Jurkat, Clone E6-1 (cell line): Measurements from ENCODE around the gene MARCHF3.
"Not testable (repeated sequence)": the region's sequence is repeated elsewhere in the genome, so short reads cannot be mapped to it uniquely, and the experiment has no call there.

Source experiments
- DNase-seq: peaks from one replicate; pipeline ENCODE4 v3.0.0-alpha.2; 2011; ENCODE audit warnings: low read depth, low spot score
- H3K4me3 ChIP-seq: 2 replicates; pipeline ENCODE4 v1.5.1; 2011; ENCODE audit warnings: mild to moderate bottlenecking, low read length, control low read depth, moderate library complexity

Gene MARCHF3

DNA sequence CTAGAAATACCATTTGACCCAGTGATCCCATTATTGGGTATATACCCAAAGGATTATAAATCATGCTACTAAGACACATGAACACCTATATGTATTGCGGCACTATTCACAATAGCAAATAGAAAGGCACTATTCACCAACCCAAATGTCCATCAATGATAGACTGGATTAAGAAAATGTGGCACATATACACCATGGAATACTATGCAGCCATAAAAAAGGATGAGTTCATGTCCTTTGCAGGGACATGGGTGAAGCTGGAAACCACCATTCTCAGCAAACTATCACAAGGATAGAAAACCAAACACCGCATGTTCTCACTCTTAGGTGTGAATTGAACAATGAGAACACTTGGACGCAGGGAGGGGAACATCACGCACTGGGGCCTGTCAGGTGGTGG is 13.6 kb downstream of the MARCHF3 start:
- H3K4me3 ChIP-seq, DNase-seq: not testable (repeated sequence)

- H3K4me3 ChIP-seq: no peak overlapping the region
- DNase-seq: no peak
These were observed 14.6 kb downstream of the MARCHF3 start for GRCh38 chr5:127015716-127016115.

GRCh38 chr5:127014573-127014972 is 15.8 kb downstream of the MARCHF3 start:
- no peak overlapping the region for H3K4me3 ChIP-seq
- no peak for DNase-seq

DNA sequence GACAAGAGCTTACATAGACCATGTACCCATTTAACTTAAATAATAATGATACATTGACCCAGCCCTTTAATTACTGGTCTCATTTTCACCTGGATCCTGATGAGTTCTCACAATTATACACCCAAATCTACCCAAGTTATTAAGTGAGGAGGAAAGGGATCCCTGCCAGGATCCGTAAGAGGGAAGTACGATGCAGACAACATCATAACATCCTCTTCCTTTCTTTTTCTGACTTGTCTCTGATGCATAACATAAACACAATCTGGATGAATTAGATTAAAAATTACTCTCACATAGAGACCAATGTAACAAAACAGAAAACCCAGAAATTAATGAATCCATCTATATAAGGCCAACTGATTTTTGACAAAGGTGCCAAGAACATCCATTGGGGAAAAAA is 17.0 kb downstream of the MARCHF3 start:
- no peak for DNase-seq
- no peak overlapping the region for H3K4me3 ChIP-seq

GRCh38 chr5:127012916-127013315 is 17.4 kb downstream of the MARCHF3 start:
- no peak overlapping the region for H3K4me3 ChIP-seq
- no peak for DNase-seq

GRCh38 chr5:127011961-127012644 is 18.3 kb downstream of the MARCHF3 start:
- no peak overlapping the region for H3K4me3 ChIP-seq
- no peak for DNase-seq

- DNase-seq: no peak
- no peak overlapping the region for H3K4me3 ChIP-seq
These were observed 19.2 kb downstream of the MARCHF3 start for GRCh38 chr5:127011153-127011552.

- DNase-seq: no peak
- no peak overlapping the region for H3K4me3 ChIP-seq
These were observed 20.0 kb downstream of the MARCHF3 start for GRCh38 chr5:127010362-127010761.

DNA sequence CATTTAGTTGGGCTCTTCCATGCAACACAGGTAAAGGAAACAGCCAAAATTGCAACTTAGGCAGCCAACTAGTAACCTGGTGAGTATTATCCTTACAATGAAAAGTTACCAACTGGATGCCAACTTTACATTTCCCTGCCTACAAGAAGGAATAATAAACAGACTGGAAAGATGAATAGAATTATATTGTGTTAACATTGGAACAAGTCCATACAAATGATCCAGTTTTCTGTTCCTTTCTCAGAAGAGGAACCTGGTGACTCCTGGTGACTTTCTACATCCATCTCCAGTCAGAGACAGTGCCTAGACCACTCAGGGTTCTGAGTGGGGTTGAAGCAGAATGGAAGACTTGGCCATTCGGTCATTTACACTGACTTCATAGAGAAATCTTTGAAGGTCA is 20.6 kb downstream of the MARCHF3 start:
- no peak for DNase-seq
- H3K4me3 ChIP-seq: no peak overlapping the region

GRCh38 chr5:127008300-127008975 is 21.9 kb downstream of the MARCHF3 start:
- no peak for DNase-seq
- no peak overlapping the region for H3K4me3 ChIP-seq

DNA sequence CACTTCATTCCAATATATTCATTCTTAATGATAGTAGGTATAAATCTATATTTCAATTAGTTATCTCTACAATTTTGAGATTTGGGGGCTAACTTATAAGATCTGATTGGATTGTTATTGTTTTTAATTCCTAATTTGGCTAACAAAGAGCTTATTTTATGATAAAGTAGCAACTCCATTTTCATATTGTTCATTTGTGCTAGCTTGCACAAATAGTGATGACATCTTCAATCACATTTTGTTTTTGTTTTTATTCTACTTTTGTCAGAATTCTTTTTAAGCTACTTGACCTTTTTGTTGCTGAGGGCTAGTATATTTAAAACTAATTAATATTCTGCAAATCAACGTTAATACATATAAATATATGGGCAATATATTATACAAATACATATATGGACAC is 22.8 kb downstream of the MARCHF3 start:
- no peak for DNase-seq

GRCh38 chr5:127006744-127007143 is 23.6 kb downstream of the MARCHF3 start:
- no peak for DNase-seq
- no peak overlapping the region for H3K4me3 ChIP-seq

More for the DNA sequence above, 22.8 kb downstream of the MARCHF3 start:
- no peak overlapping the region for H3K4me3 ChIP-seq

GRCh38 chr5:127005282-127005681 is 25.1 kb downstream of the MARCHF3 start:
- DNase-seq, H3K4me3 ChIP-seq: not testable (repeated sequence)

DNA sequence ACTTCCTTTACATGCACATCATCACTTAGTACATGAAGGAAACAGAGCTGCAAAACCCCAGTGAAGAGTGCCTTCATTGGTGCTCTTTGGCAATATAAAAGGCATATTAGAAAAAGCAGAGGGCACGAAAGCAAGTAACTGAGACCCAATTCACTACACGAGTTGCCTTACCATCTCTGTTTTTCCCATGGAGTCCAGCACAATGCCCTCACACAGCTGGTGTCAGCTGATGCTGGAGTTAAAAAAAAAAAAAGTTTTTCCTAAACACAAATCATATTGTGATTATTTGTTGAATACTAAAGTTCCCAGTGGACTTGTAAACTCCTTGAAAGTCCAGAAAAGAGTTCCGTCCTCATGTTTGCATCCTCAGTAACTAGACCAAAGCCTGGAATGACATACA is 25.6 kb downstream of the MARCHF3 start:
- H3K4me3 ChIP-seq: no peak overlapping the region
- no peak for DNase-seq

- DNase-seq: no peak
- H3K4me3 ChIP-seq: no peak overlapping the region
These were observed 26.4 kb downstream of the MARCHF3 start for GRCh38 chr5:127003798-127004495.

- no peak for DNase-seq
These were observed 28.0 kb downstream of the MARCHF3 start for GRCh38 chr5:127002390-127002789.

DNA sequence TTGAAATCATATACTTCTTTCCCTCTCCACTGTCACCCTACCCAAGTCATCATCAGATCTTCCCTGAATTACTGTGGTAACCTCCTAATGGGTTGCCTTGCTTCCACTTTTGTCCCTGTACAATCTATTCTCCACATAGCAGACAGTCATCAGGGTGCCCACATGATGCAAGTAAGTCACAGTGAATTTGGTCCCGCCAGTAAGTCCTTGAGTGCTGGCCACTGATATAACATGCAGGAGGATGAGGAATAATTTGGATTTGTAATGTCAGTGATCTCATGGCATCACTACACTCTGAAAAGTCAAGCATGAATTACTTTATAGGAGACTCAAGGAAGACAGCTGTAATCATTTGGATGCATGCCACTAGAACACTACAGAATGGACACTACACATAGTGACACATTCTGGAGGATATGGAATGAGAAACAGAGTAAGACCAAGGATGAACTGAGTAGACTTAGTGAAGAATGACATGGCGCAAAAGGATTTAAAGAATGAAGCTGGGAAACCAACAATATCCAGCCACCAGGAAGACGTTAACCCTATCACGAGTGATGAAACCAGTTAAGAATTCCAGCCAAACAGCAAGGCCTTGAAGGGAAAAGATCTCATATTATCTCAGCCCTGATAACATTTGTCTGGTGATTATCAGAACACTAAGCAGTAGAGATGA is 28.6 kb downstream of the MARCHF3 start:
- H3K4me3 ChIP-seq: no peak overlapping the region
- DNase-seq: no peak

More at GRCh38 chr5:127002390-127002789, 28.0 kb downstream of the MARCHF3 start:
- H3K4me3 ChIP-seq: no peak overlapping the region

DNA sequence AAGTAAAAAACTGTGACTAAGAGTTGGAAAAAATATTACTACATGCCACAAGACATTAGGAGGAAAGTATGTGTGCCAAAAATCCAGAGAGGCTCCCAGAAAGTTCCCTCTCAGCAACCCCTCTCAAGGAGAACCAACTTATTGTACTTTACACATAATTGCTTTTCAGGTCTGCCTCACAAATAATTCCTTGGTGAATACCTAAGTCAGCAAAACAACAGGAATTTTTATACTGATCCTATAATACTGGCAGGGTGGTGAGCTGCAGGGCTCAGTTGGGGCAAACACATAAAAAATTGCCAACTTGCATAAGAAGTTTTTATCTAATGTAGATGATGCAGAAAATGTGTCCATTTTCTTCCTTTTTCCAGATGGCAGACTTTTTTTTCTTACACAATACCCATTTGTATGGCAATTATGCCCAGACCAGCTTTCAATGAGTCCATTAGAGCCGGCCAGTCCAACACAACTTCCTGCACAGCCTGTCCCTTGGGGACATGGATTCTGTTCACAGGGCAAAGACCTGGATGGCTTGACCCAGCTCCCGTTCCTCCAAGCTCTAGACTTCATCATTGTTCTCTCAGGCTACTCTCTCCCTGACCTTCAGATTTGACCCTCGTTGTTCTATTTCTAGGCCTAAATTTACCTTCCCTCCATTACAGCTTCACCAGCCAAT is 31.3 kb downstream of the MARCHF3 start:
- no peak for DNase-seq

DNA sequence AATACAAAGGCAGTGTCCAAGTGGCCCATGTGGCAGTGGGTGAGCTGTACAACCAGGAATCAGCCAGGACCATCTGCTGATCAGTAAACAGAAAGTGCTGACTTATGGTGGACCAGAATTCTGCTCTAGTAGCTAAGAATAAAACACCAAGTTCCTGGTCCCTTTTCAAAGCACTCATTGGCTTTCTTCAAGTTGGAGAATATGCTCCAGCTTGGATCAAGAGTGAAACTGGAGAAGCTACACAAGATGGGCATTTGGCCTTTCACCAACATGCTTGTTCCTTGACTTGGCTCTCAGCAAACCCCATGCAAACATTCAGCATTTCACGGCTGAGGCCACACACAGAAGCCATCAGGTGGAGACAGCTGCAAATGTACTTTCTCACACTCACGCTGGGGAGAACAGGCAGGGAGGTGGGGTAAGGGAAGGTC is 32.1 kb downstream of the MARCHF3 start:
- no peak for DNase-seq

More for the DNA sequence above, 31.3 kb downstream of the MARCHF3 start:
- H3K4me3 ChIP-seq: no peak overlapping the region

More for the DNA sequence above, 32.1 kb downstream of the MARCHF3 start:
- no peak overlapping the region for H3K4me3 ChIP-seq
